ENCODE results near the gene PRORP. TPM values are rescaled to one million over a fixed set of nuclear protein-coding genes. Genes with fewer than 3 reads are reported as not detected.
"Not testable (repeated sequence)": the region's sequence is repeated elsewhere in the genome, so short reads cannot be mapped to it uniquely, and the experiment has no call there.

PRORP gene
- total RNA-seq, 2 experiments from 2014 or later, result 45.2 to 52.2 TPM

DNA sequence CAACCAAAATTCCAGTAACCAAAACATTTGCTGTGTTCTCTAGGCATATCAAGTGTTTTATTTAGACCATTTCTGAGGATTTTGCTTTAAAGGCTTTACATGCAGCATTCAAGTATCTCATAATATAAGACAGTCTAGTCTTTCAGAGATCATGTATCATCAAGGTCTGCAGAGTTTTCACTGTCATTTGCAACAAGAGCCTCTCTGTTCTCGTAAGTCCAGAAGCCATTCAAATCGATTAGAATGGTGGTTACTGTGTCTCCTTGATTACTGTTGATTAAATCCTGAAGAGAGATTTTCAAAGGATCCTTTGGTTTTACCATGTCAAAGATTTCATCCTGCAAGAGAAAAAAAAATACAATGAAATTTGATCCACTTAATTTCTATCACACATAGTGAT, 36.9 kb upstream of the PRORP start:
- H3K4me1 ChIP-seq (ENCODE audit: insufficient read depth, low read length, poor library complexity, severe bottlenecking), result no peaks in the 10 kb centered on the region
- no peak overlapping the region for H3K27ac ChIP-seq (ENCODE audit: low read depth, low read length, poor library complexity, severe bottlenecking)
- CTCF ChIA-PET (ENCODE audit: unreplicated experiment), result no interaction called here
- H4K20me1 ChIP-seq (ENCODE audit: insufficient read depth, low read length), result no peaks in the 10 kb centered on the region
- no peaks in the 10 kb centered on the region for H3K9me3 ChIP-seq (ENCODE audit: low read length)
- intact Hi-C loops (cut with micrococcal nuclease; ENCODE audit: unreplicated experiment), result no loop called here
- TF ChIP-seq CTCF (conservative IDR thresholded peaks at IDR 0.05; ENCODE audit: low read length) (no peak), EZH2phosphoT487 (IDR thresholded peaks at IDR 0.05; ENCODE audit: borderline replicate concordance, low read depth, low read length) (no peak)
- POLR2A ChIA-PET, result interaction anchor here (0.7 kb wide), 2 partner anchors 117 to 203 kb away, joined by 3 to 4 read pairs; no protein-coding TSS in a partner anchor
- no peak overlapping the region for H2AFZ ChIP-seq (ENCODE audit: low read length)
- H3K79me2 ChIP-seq (ENCODE audit: insufficient read depth, low read depth, low read length), result no peaks in the 10 kb centered on the region
- no peak overlapping the region for H3K4me2 ChIP-seq (ENCODE audit: low read length)
- H3K9me2 ChIP-seq (ENCODE audit: insufficient read depth, low read length), result no peaks in the 10 kb centered on the region
- H3K36me3 ChIP-seq (ENCODE audit: insufficient read depth, low read length), result peaks cover 77% of the 10 kb centered on the region
- DNase-seq (ENCODE audit: low spot score), result no peak
- no peak overlapping the region for H3K4me3 ChIP-seq (ENCODE audit: low read depth, low read length, poor library complexity, severe bottlenecking)
- BruUV-seq (replicated peaks), result no TSS peak

DNA sequence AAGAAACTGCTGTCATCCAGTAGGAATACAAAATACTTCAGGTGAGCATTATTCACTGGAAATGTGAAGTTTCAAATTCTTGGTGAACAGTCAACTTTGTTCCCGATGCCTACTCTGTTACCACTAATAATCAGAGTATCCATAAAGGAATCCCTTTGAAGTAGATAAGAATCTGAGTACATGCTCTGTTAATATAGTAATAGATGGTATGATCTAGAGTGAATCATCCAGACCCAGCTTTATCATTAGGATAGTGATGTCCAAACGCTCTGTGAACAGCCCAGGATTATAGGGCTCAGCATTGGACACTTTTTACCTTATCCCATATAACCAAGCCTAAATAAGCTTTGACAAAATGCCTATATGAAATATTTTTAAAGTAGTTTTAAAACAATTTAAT, 33.8 kb upstream of the PRORP start:
- Histone ChIP-seq H3K36me3 (ENCODE audit: insufficient read depth, low read length) (peaks cover 89% of the 10 kb centered on the region), H3K27ac (ENCODE audit: low read depth, low read length, poor library complexity, severe bottlenecking) (no peak overlapping the region), H3K4me1 (ENCODE audit: insufficient read depth, low read length, poor library complexity, severe bottlenecking) (no peaks in the 10 kb centered on the region), H3K4me2 (ENCODE audit: low read length) (no peak overlapping the region), H2AFZ (ENCODE audit: low read length) (no peak overlapping the region), H3K4me3 (ENCODE audit: low read depth, low read length, poor library complexity, severe bottlenecking) (no peak overlapping the region), H3K9me2 (ENCODE audit: insufficient read depth, low read length) (no peaks in the 10 kb centered on the region), H3K79me2 (ENCODE audit: insufficient read depth, low read depth, low read length) (no peaks in the 10 kb centered on the region), H3K9me3 (ENCODE audit: low read length) (no peaks in the 10 kb centered on the region), H4K20me1 (ENCODE audit: insufficient read depth, low read length) (no peaks in the 10 kb centered on the region)
- ChIA-PET CTCF (ENCODE audit: unreplicated experiment) (no interaction called here), POLR2A (interaction anchor here (1.2 kb wide), 1 partner anchor 42 kb away, joined by 3 read pairs; the partner anchor contains the start of gene FAM177A1)
- TF ChIP-seq CTCF (conservative IDR thresholded peaks at IDR 0.05; ENCODE audit: low read length), result no peak
- no peak for TF ChIP-seq EZH2phosphoT487 (IDR thresholded peaks at IDR 0.05; ENCODE audit: borderline replicate concordance, low read depth, low read length)
- intact Hi-C loops (cut with micrococcal nuclease; ENCODE audit: unreplicated experiment), result no loop called here
- DNase-seq (ENCODE audit: low spot score), result no peak
- no TSS peak for BruUV-seq (replicated peaks)

GRCh38 chr14:35094645-35095044, 27.7 kb upstream of the PRORP start:
- H3K27ac ChIP-seq (ENCODE audit: low read depth, low read length, poor library complexity, severe bottlenecking); DNase-seq (ENCODE audit: low spot score); H3K4me3 ChIP-seq (ENCODE audit: low read depth, low read length, poor library complexity, severe bottlenecking); H2AFZ ChIP-seq (ENCODE audit: low read length); intact Hi-C loops (cut with micrococcal nuclease; ENCODE audit: unreplicated experiment); CTCF ChIA-PET (ENCODE audit: unreplicated experiment); H3K79me2 ChIP-seq (ENCODE audit: insufficient read depth, low read depth, low read length); H4K20me1 ChIP-seq (ENCODE audit: insufficient read depth, low read length); H3K4me1 ChIP-seq (ENCODE audit: insufficient read depth, low read length, poor library complexity, severe bottlenecking); H3K9me3 ChIP-seq (ENCODE audit: low read length); H3K4me2 ChIP-seq (ENCODE audit: low read length); BruUV-seq (replicated peaks); H3K9me2 ChIP-seq (ENCODE audit: insufficient read depth, low read length): not testable (repeated sequence)
- peaks cover 92% of the 10 kb centered on the region for H3K36me3 ChIP-seq (ENCODE audit: insufficient read depth, low read length)
- POLR2A ChIA-PET, result interaction anchor here (0.6 to 1.8 kb wide), 4 partner anchors 17 to 138 kb away, joined by 3 read pairs; no protein-coding TSS in a partner anchor
